MM.1S (cell line): ENCODE measurements around the gene TULP3.

Source experiments
- EZH2 ChIP-seq: fragments of 300-600 bp; sonication (generic); optimal IDR thresholded peaks from 2 replicates; pipeline ENCODE3; 2017; ENCODE audit warnings: low read depth, mild to moderate bottlenecking, antibody characterized with exemption, low read length, mixed read lengths
- EZH2phosphoT487 ChIP-seq: fragments of 300-600 bp; sonication (generic); IDR thresholded peaks from 2 replicates; pipeline ENCODE4 v1.6.1; 2018; ENCODE audit warnings: antibody characterized with exemption, low read length
- TF ChIP-seq, protein P1 (sequence below): fragments of 300-600 bp; sonication (generic); IDR thresholded peaks from 2 replicates; pipeline ENCODE4 v1.5.1; 2016; ENCODE audit warnings: antibody characterized with exemption, low read length, mixed read lengths

DNA sequence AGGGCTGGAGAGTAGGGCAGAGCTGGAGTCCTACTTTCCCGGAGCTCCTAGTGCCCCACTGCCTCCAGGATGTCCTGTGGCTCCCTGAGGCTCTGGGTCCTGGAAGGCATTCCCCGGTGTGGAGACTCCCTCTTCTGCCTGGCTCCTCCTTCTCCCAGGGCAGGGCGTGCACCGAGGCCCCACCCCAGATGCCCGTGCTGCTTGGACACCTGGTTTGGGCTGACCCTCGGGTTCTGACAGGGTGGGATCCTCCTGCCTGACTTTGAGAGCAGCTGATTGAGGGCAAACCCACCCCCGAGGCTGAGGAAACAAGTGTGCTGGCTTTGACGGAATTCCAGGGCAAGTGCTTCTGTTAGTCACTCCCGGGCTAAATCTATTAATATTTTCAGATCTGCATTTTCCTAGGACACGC lies 83.9 kb downstream of the TULP3 start:
- TF ChIP-seq, protein P1, sequence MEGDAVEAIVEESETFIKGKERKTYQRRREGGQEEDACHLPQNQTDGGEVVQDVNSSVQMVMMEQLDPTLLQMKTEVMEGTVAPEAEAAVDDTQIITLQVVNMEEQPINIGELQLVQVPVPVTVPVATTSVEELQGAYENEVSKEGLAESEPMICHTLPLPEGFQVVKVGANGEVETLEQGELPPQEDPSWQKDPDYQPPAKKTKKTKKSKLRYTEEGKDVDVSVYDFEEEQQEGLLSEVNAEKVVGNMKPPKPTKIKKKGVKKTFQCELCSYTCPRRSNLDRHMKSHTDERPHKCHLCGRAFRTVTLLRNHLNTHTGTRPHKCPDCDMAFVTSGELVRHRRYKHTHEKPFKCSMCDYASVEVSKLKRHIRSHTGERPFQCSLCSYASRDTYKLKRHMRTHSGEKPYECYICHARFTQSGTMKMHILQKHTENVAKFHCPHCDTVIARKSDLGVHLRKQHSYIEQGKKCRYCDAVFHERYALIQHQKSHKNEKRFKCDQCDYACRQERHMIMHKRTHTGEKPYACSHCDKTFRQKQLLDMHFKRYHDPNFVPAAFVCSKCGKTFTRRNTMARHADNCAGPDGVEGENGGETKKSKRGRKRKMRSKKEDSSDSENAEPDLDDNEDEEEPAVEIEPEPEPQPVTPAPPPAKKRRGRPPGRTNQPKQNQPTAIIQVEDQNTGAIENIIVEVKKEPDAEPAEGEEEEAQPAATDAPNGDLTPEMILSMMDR = no peak
- TF ChIP-seq EZH2phosphoT487 = no peak
- TF ChIP-seq EZH2 = no peak
